ENCODE measurements around the gene ZRANB3.

Gene ZRANB3

DNA sequence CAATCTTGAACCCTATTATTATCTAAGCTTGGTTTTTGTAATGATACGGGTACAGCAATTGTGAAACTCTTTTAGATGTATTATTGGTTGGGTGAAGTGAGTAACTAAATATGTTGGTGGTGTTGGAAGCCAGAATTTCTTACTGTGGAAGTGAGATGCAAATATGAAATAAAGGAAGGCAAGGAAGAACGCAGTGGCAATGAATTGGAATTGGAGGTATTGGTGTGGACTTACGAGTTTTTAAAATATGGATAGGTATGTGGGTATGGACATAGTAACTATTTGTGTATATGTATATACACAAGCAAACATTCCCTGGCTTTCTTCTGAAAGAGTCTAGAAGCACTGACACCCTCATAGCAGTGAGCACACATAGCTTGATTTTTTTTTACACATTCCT lies 373.2 kb downstream of the ZRANB3 start:
- ChIA-PET CTCF (no interaction called here), POLR2A (no interaction called here)
- TF ChIP-seq ARNT (IDR thresholded peaks at IDR 0.05) (no peak), NFRKB (IDR thresholded peaks at IDR 0.05) (no peak), SP1 (IDR thresholded peaks at IDR 0.05) (no peak), TARDBP (IDR thresholded peaks at IDR 0.05) (no peak), SUZ12 (IDR thresholded peaks at IDR 0.05) (no peak), ELF4 (IDR thresholded peaks at IDR 0.05) (no peak), FOXM1 (IDR thresholded peaks at IDR 0.05; ENCODE audit: borderline replicate concordance) (no peak), CTBP1 (IDR thresholded peaks at IDR 0.05; ENCODE audit: borderline replicate concordance) (no peak), L3MBTL2 (conservative IDR thresholded peaks at IDR 0.05) (no peak), BHLHE40 (IDR thresholded peaks at IDR 0.05; ENCODE audit: borderline replicate concordance) (no peak), FOXK2 (IDR thresholded peaks at IDR 0.05) (no peak), ZNF384 (IDR thresholded peaks at IDR 0.05) (no peak), HDGF (IDR thresholded peaks at IDR 0.05; ENCODE audit: borderline replicate concordance) (no peak), FOXA1 (IDR thresholded peaks at IDR 0.05) (no peak), LEF1 (IDR thresholded peaks at IDR 0.05; ENCODE audit: borderline replicate concordance) (no peak)
- TF ChIP-seq, protein P1, sequence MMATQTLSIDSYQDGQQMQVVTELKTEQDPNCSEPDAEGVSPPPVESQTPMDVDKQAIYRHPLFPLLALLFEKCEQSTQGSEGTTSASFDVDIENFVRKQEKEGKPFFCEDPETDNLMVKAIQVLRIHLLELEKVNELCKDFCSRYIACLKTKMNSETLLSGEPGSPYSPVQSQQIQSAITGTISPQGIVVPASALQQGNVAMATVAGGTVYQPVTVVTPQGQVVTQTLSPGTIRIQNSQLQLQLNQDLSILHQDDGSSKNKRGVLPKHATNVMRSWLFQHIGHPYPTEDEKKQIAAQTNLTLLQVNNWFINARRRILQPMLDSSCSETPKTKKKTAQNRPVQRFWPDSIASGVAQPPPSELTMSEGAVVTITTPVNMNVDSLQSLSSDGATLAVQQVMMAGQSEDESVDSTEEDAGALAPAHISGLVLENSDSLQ (IDR thresholded peaks at IDR 0.05): no peak
- no peak for DNase-seq (ENCODE audit: extremely low spot score)

DNA sequence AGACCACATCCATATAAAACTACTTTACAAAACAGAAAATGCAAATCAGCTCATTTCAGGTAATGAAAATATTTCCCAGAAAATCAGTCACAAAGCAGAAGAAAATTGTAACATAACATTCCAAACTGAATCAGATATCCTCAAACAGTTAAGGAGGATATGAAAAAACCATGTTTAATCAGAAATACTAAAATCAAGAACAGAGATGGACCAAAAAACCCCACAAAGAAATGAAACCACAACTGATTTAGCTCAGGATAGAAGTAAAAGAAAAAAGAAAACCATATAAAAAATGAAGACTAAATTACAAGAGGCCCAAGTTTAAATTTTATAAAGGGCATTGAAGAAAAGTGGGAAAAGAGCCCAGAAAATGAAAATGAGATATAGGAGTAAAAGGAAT lies 376.1 kb downstream of the ZRANB3 start:
- ChIA-PET POLR2A (no interaction called here), CTCF (interaction anchor here (1.1 kb wide), 1 partner anchor 150 kb away, joined by 5 read pairs; no protein-coding TSS in a partner anchor)
- TF ChIP-seq HDGF (IDR thresholded peaks at IDR 0.05; ENCODE audit: borderline replicate concordance): no peak
- TF ChIP-seq TARDBP (IDR thresholded peaks at IDR 0.05): no peak
- no peak for TF ChIP-seq ARNT (IDR thresholded peaks at IDR 0.05)
- TF ChIP-seq FOXM1 (IDR thresholded peaks at IDR 0.05; ENCODE audit: borderline replicate concordance): no peak
- TF ChIP-seq, protein P1 (IDR thresholded peaks at IDR 0.05): no peak
- TF ChIP-seq FOXA1 (IDR thresholded peaks at IDR 0.05): no peak
- DNase-seq (ENCODE audit: extremely low spot score): no peak

DNA sequence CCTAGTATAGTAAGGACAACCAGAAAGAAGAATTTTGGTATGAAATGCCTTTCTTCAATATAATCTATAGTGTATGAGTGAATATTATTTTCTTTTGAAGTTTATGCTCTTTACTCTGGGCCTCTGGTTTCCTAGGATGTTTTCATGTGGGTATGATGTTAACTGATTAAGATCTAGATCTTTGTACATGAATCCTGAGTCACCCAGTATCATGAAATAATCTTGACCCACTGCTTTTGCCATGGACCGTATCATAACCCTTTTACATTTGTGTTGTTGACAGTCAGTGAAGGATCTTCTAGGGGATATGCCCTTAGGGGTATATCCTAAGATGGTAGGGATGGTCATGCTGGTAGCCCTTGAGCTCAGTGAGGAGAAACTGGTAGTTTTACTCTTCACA lies 378.7 kb downstream of the ZRANB3 start:
- POLR2A ChIA-PET: no interaction called here
- CTCF ChIA-PET: no interaction called here
- DNase-seq (ENCODE audit: extremely low spot score): no peak
- TF ChIP-seq SP1 (IDR thresholded peaks at IDR 0.05): no peak
- no peak for TF ChIP-seq FOXK2 (IDR thresholded peaks at IDR 0.05)
- no peak for TF ChIP-seq TARDBP (IDR thresholded peaks at IDR 0.05)
- TF ChIP-seq ELF4 (IDR thresholded peaks at IDR 0.05): no peak
- TF ChIP-seq ARNT (IDR thresholded peaks at IDR 0.05): no peak
- no peak for TF ChIP-seq BHLHE40 (IDR thresholded peaks at IDR 0.05; ENCODE audit: borderline replicate concordance)
- no peak for TF ChIP-seq NFRKB (IDR thresholded peaks at IDR 0.05)
- TF ChIP-seq HDGF (IDR thresholded peaks at IDR 0.05; ENCODE audit: borderline replicate concordance): no peak
- no peak for TF ChIP-seq CTBP1 (IDR thresholded peaks at IDR 0.05; ENCODE audit: borderline replicate concordance)
- TF ChIP-seq FOXA1 (IDR thresholded peaks at IDR 0.05): no peak
- TF ChIP-seq LEF1 (IDR thresholded peaks at IDR 0.05; ENCODE audit: borderline replicate concordance): no peak
- no peak for TF ChIP-seq ZNF384 (IDR thresholded peaks at IDR 0.05)
- TF ChIP-seq L3MBTL2 (conservative IDR thresholded peaks at IDR 0.05): no peak
- TF ChIP-seq SUZ12 (IDR thresholded peaks at IDR 0.05): no peak
- no peak for TF ChIP-seq FOXM1 (IDR thresholded peaks at IDR 0.05; ENCODE audit: borderline replicate concordance)
- TF ChIP-seq, protein P1 (IDR thresholded peaks at IDR 0.05): no peak

DNA sequence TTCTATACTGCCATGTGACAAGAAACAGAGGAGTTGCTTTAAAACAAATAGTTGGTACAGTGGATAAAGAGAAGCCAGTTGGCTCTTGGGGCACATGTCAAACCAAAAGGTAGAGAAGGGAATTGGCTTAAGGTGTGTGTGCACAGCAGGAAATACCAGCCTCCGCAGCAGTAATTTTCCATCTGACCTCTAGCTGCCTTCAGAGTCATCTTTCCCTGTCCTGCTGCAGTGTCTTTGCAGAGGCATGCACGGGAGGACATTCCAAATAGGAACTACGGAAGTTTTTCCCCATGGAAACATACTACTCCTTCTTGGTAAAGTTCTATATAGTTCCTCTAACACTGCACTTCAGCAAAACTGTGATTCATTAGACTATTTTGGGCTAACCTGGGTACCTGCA lies 379.4 kb downstream of the ZRANB3 start:
- CTCF ChIA-PET: no interaction called here

DNA sequence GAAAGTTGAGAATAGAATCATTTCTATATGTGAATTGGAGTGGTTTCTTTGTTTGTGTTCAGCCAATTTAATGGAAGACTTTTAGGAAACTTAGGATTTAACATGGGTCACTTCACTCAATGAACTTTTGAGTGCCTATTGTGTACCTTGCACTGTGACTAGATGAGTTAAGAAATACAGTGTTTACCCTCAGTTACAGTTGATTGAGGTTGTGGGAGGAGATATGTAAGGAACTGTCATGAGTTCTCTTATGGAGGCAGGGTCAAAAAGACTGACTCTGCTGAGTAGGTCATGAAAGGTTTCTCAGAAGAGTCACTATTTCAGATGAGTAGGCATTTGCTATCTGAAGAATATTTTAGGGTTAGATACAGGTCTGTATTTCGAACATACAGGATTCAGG lies 380.3 kb downstream of the ZRANB3 start:
- POLR2A ChIA-PET: no interaction called here

More for the DNA sequence above, 379.4 kb downstream of the ZRANB3 start:
- TF ChIP-seq CTBP1 (IDR thresholded peaks at IDR 0.05; ENCODE audit: borderline replicate concordance) (no peak), ARNT (IDR thresholded peaks at IDR 0.05) (no peak), FOXA1 (IDR thresholded peaks at IDR 0.05) (no peak), NFRKB (IDR thresholded peaks at IDR 0.05) (no peak), TARDBP (IDR thresholded peaks at IDR 0.05) (no peak), ELF4 (IDR thresholded peaks at IDR 0.05) (no peak), L3MBTL2 (conservative IDR thresholded peaks at IDR 0.05) (no peak), SP1 (IDR thresholded peaks at IDR 0.05) (no peak)
- no peak for DNase-seq (ENCODE audit: extremely low spot score)
- POLR2A ChIA-PET: no interaction called here

More for the DNA sequence above, 380.3 kb downstream of the ZRANB3 start:
- CTCF ChIA-PET: no interaction called here
- no peak for DNase-seq (ENCODE audit: extremely low spot score)
- TF ChIP-seq, protein P1 (IDR thresholded peaks at IDR 0.05): no peak
- no peak for TF ChIP-seq BHLHE40 (IDR thresholded peaks at IDR 0.05; ENCODE audit: borderline replicate concordance)
- no peak for TF ChIP-seq HDGF (IDR thresholded peaks at IDR 0.05; ENCODE audit: borderline replicate concordance)
- TF ChIP-seq ELF4 (IDR thresholded peaks at IDR 0.05): no peak
- no peak for TF ChIP-seq NFRKB (IDR thresholded peaks at IDR 0.05)
- TF ChIP-seq L3MBTL2 (conservative IDR thresholded peaks at IDR 0.05): no peak
- no peak for TF ChIP-seq SUZ12 (IDR thresholded peaks at IDR 0.05)
- no peak for TF ChIP-seq FOXA1 (IDR thresholded peaks at IDR 0.05)
- no peak for TF ChIP-seq SP1 (IDR thresholded peaks at IDR 0.05)
- no peak for TF ChIP-seq CTBP1 (IDR thresholded peaks at IDR 0.05; ENCODE audit: borderline replicate concordance)
- no peak for TF ChIP-seq TARDBP (IDR thresholded peaks at IDR 0.05)

Measured in HEK293T (cell line).